HL-60 (cell line): ENCODE results near the gene ARID1B.

ENCODE experiments used
- GABPA ChIP-seq: IDR thresholded peaks from 2 replicates; pipeline ENCODE4 v1.6.1; 2012; ENCODE audit warnings: low read depth
- POLR2AphosphoS5 ChIP-seq: IDR thresholded peaks from 2 replicates; pipeline ENCODE4 v1.6.1; 2012; ENCODE audit warnings: low read depth
- TF ChIP-seq, protein P1 (sequence below): IDR thresholded peaks from 2 replicates; pipeline ENCODE4 v1.6.1; 2012; ENCODE audit warnings: low read depth; ENCODE audit not compliant: insufficient replicate concordance
- TF ChIP-seq, protein P2 (sequence below): IDR thresholded peaks from one replicate; pipeline ENCODE4 v1.5.1; 2011; ENCODE audit warnings: low read length, control low read depth, inconsistent platforms; ENCODE audit not compliant: insufficient read depth

DNA sequence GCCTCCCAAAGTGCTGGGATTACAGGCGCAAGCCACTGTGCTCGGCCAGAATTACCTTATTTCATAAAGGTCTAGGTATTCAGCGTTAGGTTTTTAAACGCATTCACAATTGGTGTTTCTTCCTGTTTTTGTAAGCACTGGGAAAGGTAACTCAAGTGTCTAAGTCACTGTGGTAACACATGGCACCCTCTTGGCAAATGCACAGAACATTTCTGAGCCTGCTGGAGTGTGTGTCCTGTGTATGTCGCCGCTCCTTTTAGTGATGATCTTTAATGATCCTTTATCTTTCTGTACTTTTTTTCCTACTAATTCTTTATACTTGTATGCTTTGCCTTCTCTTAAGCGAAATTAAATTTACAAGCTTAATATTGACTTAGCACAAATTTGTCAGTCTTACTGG, 263.0 kb downstream of the ARID1B start:
- TF ChIP-seq, protein P1, sequence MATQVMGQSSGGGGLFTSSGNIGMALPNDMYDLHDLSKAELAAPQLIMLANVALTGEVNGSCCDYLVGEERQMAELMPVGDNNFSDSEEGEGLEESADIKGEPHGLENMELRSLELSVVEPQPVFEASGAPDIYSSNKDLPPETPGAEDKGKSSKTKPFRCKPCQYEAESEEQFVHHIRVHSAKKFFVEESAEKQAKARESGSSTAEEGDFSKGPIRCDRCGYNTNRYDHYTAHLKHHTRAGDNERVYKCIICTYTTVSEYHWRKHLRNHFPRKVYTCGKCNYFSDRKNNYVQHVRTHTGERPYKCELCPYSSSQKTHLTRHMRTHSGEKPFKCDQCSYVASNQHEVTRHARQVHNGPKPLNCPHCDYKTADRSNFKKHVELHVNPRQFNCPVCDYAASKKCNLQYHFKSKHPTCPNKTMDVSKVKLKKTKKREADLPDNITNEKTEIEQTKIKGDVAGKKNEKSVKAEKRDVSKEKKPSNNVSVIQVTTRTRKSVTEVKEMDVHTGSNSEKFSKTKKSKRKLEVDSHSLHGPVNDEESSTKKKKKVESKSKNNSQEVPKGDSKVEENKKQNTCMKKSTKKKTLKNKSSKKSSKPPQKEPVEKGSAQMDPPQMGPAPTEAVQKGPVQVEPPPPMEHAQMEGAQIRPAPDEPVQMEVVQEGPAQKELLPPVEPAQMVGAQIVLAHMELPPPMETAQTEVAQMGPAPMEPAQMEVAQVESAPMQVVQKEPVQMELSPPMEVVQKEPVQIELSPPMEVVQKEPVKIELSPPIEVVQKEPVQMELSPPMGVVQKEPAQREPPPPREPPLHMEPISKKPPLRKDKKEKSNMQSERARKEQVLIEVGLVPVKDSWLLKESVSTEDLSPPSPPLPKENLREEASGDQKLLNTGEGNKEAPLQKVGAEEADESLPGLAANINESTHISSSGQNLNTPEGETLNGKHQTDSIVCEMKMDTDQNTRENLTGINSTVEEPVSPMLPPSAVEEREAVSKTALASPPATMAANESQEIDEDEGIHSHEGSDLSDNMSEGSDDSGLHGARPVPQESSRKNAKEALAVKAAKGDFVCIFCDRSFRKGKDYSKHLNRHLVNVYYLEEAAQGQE = no peak
- no peak for TF ChIP-seq POLR2AphosphoS5
- TF ChIP-seq, protein P2, sequence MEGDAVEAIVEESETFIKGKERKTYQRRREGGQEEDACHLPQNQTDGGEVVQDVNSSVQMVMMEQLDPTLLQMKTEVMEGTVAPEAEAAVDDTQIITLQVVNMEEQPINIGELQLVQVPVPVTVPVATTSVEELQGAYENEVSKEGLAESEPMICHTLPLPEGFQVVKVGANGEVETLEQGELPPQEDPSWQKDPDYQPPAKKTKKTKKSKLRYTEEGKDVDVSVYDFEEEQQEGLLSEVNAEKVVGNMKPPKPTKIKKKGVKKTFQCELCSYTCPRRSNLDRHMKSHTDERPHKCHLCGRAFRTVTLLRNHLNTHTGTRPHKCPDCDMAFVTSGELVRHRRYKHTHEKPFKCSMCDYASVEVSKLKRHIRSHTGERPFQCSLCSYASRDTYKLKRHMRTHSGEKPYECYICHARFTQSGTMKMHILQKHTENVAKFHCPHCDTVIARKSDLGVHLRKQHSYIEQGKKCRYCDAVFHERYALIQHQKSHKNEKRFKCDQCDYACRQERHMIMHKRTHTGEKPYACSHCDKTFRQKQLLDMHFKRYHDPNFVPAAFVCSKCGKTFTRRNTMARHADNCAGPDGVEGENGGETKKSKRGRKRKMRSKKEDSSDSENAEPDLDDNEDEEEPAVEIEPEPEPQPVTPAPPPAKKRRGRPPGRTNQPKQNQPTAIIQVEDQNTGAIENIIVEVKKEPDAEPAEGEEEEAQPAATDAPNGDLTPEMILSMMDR = no peak
- no peak for TF ChIP-seq GABPA
